PC-3 (cell line): ENCODE data around the gene LIMS1. TPM values are rescaled to one million over a fixed set of nuclear protein-coding genes. Genes with fewer than 3 reads are reported as not detected.

Experiments
- ATAC-seq: fragments of 200-7000 bp; cut with Tn5 transposase; 2 replicates; pipeline ENCODE4 v1.9.1; 2020; ENCODE audit warnings: mild to moderate bottlenecking, moderate library complexity
- BruUV-seq: library from RNA; stranded (reverse); fragments of 400-500 nt; replicated peaks from 2 replicates; lab custom pipeline; 2021; lab: Mats Ljungman, UMichigan
- CTCF ChIA-PET: fragments of 300-600 bp; sonication (Branson Sonifier 250); formaldehyde crosslinking; loops from one replicate; lab custom pipeline; 2022; ENCODE audit warnings: antibody characterized with exemption; lab: Charles Lee
- POLR2A ChIA-PET: fragments of 300-600 bp; sonication (Branson Sonifier 250); formaldehyde crosslinking; loops from one replicate; lab custom pipeline; 2022; ENCODE audit warnings: antibody characterized with exemption; ENCODE audit not compliant: unreplicated experiment; lab: Charles Lee
- DNase-seq: peaks from one replicate; pipeline ENCODE4 v3.0.0-alpha.2; 2015
- H2AFZ ChIP-seq: fragments of 300-600 bp; sonication (generic); 2 replicates; pipeline ENCODE4 v1.6.0; 2016; ENCODE audit warnings: antibody characterized with exemption, low read length
- H3F3A ChIP-seq: fragments of 300-600 bp; sonication (generic); one replicate; pipeline ENCODE4 v1.6.0; 2017; ENCODE audit warnings: antibody characterized with exemption, low read length, control low read depth, mild to moderate bottlenecking; ENCODE audit not compliant: unreplicated experiment
- H3K27ac ChIP-seq: fragments of 300-600 bp; sonication (generic); 2 replicates; pipeline ENCODE4 v1.5.1; 2016; ENCODE audit warnings: mild to moderate bottlenecking, low read length
- H3K27me3 ChIP-seq: fragments of 300-600 bp; sonication (generic); 2 replicates; pipeline ENCODE4 v1.6.1; 2016; ENCODE audit warnings: low read length, mixed read lengths
- H3K36me3 ChIP-seq: fragments of 300-600 bp; sonication (generic); 2 replicates; pipeline ENCODE4 v1.6.1; 2016; ENCODE audit warnings: low read depth, mixed run types, low read length, mixed read lengths
- H3K4me1 ChIP-seq: fragments of 300-600 bp; sonication (generic); 2 replicates; pipeline ENCODE4 v1.5.1; 2016; ENCODE audit warnings: low read length; ENCODE audit not compliant: insufficient read depth
- H3K4me2 ChIP-seq: fragments of 300-600 bp; sonication (generic); 2 replicates; pipeline ENCODE4 v1.6.0; 2016; ENCODE audit warnings: low read length
- H3K4me3 ChIP-seq: fragments of 300-600 bp; sonication (generic); 2 replicates; pipeline ENCODE4 v1.5.1; 2016; ENCODE audit warnings: mild to moderate bottlenecking, low read length, mixed read lengths
- H3K79me2 ChIP-seq: fragments of 300-600 bp; sonication (generic); 2 replicates; pipeline ENCODE4 v1.6.1; 2017; ENCODE audit warnings: low read length, mixed read lengths
- H3K9ac ChIP-seq: fragments of 300-600 bp; sonication (generic); 2 replicates; pipeline ENCODE4 v1.6.0; 2016; ENCODE audit warnings: mild to moderate bottlenecking, low read length
- H3K9me2 ChIP-seq: fragments of 300-600 bp; sonication (generic); replicated peaks from 2 replicates; pipeline ENCODE4 v1.6.1; 2016; ENCODE audit warnings: mixed run types, low read length, mixed read lengths
- H3K9me3 ChIP-seq: fragments of 300-600 bp; sonication (generic); 2 replicates; pipeline ENCODE4 v1.6.1; 2016; ENCODE audit warnings: low read length, mixed read lengths
- H4K20me1 ChIP-seq: fragments of 300-600 bp; sonication (generic); 2 replicates; pipeline ENCODE4 v1.6.1; 2016; ENCODE audit warnings: low read length, mixed read lengths
- CTCF ChIP-seq: fragments of 300-600 bp; sonication (generic); conservative IDR thresholded peaks from 2 replicates; pipeline ENCODE4 v1.5.1; 2017; ENCODE audit warnings: antibody characterized with exemption, low read depth, mild to moderate bottlenecking, low read length
- EZH2 ChIP-seq: fragments of 300-600 bp; sonication (generic); IDR thresholded peaks from one replicate; pipeline ENCODE4 v1.6.1; 2017; ENCODE audit warnings: antibody characterized with exemption, mild to moderate bottlenecking, low read length; ENCODE audit not compliant: unreplicated experiment
- EZH2phosphoT487 ChIP-seq: fragments of 300-600 bp; sonication (generic); IDR thresholded peaks from 2 replicates; pipeline ENCODE4 v1.6.1; 2018; ENCODE audit warnings: mild to moderate bottlenecking, antibody characterized with exemption, low read length, borderline replicate concordance
- intact Hi-C: fragments of 100-400 bp; cut with micrococcal nuclease; formaldehyde crosslinking; loops from 2 replicates; pipeline ENCODE4 v1.9.0; 2023
- total RNA-seq: library from RNA; depleted of rRNA; stranded (reverse); fragments of >200 nt; gene quantifications from 2 replicates; pipeline ENCODE4 v1.2.3, GENCODE V29; 2014

LIMS1 gene
- total RNA-seq, 1 experiment from 2014 or later, result 58.9 TPM

GRCh38 chr2:108560241-108560811 is 26.1 kb downstream of the LIMS1 start:
- ATAC-seq, result no peak

DNA sequence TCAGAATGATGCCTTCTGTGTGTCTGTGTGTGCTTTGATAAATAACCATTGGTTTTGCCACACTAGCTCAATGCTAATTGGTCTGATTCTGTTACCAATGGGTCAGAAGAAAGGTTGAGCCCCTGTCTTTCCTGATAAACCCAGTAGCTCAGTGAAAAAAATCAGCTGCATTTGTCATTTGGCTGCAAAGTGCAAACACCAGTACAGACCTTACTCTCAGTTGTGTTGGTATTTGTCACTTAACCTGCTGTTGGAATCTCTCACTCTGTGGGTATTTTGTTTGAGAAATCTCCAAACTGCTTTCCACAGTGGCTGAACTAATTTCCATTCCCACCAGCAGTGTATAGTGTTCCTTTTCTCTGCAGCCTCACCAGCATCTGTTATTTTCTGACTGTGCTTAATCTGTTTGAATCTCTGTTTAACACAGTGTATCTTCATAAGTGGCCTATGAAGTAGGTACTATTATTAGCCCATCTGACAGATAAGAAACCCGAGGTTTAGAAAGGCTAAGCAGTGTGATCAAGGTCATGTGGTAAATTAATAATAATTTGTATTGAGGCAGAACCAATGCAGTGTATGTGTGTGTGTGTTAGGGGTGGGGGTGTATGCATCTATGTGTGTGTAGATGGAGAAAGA is 26.7 kb downstream of the LIMS1 start:
- H2AFZ ChIP-seq, result no peak overlapping the region
- DNase-seq, result no peak
- no peak overlapping the region for H3K4me2 ChIP-seq
- H4K20me1 ChIP-seq, result no peaks in the 10 kb centered on the region
- intact Hi-C loops, result no loop called here
- no peaks in the 10 kb centered on the region for H3K4me1 ChIP-seq
- no peaks in the 10 kb centered on the region for H3K27me3 ChIP-seq
- peaks cover 30% of the 10 kb centered on the region for H3K79me2 ChIP-seq
- BruUV-seq, result no TSS peak
- ChIA-PET CTCF (no interaction called here), POLR2A (no interaction called here)
- no peak for TF ChIP-seq CTCF
- TF ChIP-seq EZH2phosphoT487, result no peak
- TF ChIP-seq EZH2, result no peak
- ATAC-seq, result no peak
- H3K9ac ChIP-seq, result no peak overlapping the region
- H3F3A ChIP-seq, result no peaks in the 10 kb centered on the region
- no peaks in the 10 kb centered on the region for H3K36me3 ChIP-seq
- no peaks in the 10 kb centered on the region for H3K9me3 ChIP-seq
- no peaks in the 10 kb centered on the region for H3K9me2 ChIP-seq
- no peak overlapping the region for H3K4me3 ChIP-seq
- H3K27ac ChIP-seq, result no peak overlapping the region

More at GRCh38 chr2:108560241-108560811, 26.1 kb downstream of the LIMS1 start:
- Histone ChIP-seq H3K4me1 (no peaks in the 10 kb centered on the region), H3K9me2 (no peaks in the 10 kb centered on the region), H3K27me3 (no peaks in the 10 kb centered on the region), H3K4me3 (no peak overlapping the region), H3K79me2 (peaks cover 37% of the 10 kb centered on the region), H3K9me3 (no peaks in the 10 kb centered on the region), H3K4me2 (no peak overlapping the region), H3K27ac (no peak overlapping the region), H2AFZ (no peak overlapping the region), H3K9ac (no peak overlapping the region), H4K20me1 (no peaks in the 10 kb centered on the region), H3K36me3 (no peaks in the 10 kb centered on the region), H3F3A (no peaks in the 10 kb centered on the region)
- TF ChIP-seq EZH2phosphoT487 (no peak), EZH2 (no peak)
- DNase-seq, result no peak
- intact Hi-C loops, result no loop called here
- ChIA-PET CTCF (no interaction called here), POLR2A (no interaction called here)
- BruUV-seq, result no TSS peak

- POLR2A ChIA-PET, result no interaction called here
- BruUV-seq, result no TSS peak
- peaks cover 24% of the 10 kb centered on the region for H3K79me2 ChIP-seq
Measured at GRCh38 chr2:108562274-108562673, 28.0 kb downstream of the LIMS1 start.

More at GRCh38 chr2:108562274-108562673, 28.0 kb downstream of the LIMS1 start:
- Histone ChIP-seq H3K9me3 (no peaks in the 10 kb centered on the region), H3K4me3 (no peak overlapping the region), H3K4me1 (0 out of 2 replicates have a peak, but pooled peaks cover under 1% of the 10 kb centered on the region), H3F3A (no peaks in the 10 kb centered on the region), H3K4me2 (no peak overlapping the region), H3K27me3 (no peaks in the 10 kb centered on the region), H3K27ac (no peak overlapping the region), H3K9me2 (no peaks in the 10 kb centered on the region), H3K36me3 (no peaks in the 10 kb centered on the region), H3K9ac (no peak overlapping the region), H2AFZ (no peak overlapping the region), H4K20me1 (no peaks in the 10 kb centered on the region)
- DNase-seq (no peak), ATAC-seq (no peak)
- CTCF ChIA-PET, result no interaction called here
- TF ChIP-seq EZH2 (no peak), EZH2phosphoT487 (no peak), CTCF (no peak)
- intact Hi-C loops, result no loop called here
